Measurements from ENCODE around the gene ERCC4.

The ERCC4 gene

DNA sequence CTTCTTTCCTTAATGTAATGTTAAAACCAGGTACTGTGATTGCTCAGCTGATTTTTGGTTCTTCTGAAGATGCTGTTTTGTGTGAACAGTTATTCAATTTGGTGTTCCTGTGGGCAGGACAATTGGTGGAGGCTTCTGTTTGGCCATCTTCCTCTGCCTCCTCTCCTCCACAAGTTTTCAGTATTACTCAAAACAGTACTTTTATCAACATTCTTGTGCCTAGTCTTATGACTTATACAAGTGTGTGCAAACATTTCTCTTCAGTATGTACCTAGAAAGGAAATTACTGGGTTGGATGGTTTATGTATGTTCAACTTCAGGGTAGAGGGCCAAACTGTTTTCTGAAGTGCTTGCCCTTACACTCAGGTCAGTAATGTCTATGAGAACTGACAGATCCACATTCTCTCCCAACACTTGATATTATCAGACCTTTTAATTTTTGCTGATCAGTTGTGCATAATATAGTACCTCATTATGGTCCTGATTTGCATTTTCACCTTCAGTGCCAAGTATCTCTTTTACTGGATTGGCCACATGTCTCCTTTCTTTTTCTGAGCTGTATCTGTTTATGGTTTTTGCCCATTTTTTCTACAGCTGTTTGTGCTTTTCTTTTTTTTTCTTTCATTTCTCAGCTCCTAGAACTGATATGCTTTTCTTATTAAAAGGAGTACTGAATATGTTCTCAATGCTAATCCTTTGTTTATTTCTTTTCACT lies 50.9 kb downstream of the ERCC4 start:
- H3K4me1 ChIP-seq (ENCODE audit: control insufficient read depth, insufficient read depth, low read length), result no peaks in the 10 kb centered on the region
- POLR2A ChIA-PET, result no interaction called here
- H3K27ac ChIP-seq (ENCODE audit: extremely low read depth, low read depth, low read length), result no peak overlapping the region
- H3K36me3 ChIP-seq (ENCODE audit: control insufficient read depth in 2 of 2, insufficient read depth in 1 of 2, low read length in 2 of 2), result no peaks in the 10 kb centered on the region
- CTCF ChIA-PET, result interaction anchor here (0.6 kb wide), 1 partner anchor 14 kb away, joined by 3 read pairs; no protein-coding TSS in a partner anchor
- no peaks in the 10 kb centered on the region for H3K9me3 ChIP-seq (ENCODE audit: control insufficient read depth, insufficient read depth, low read depth, low read length)
- TF ChIP-seq ZNF112 (tag by site-specific recombination; IDR thresholded peaks at IDR 0.05) (no peak), ZBTB8A (tag by site-specific recombination; IDR thresholded peaks at IDR 0.05) (no peak), ZNF175 (tag by site-specific recombination; IDR thresholded peaks at IDR 0.05) (no peak), ZNF23 (tag by site-specific recombination; IDR thresholded peaks at IDR 0.05; ENCODE audit: borderline replicate concordance) (no peak), KLF1 (tag by site-specific recombination; IDR thresholded peaks at IDR 0.05) (no peak), ZNF16 (tag by site-specific recombination; IDR thresholded peaks at IDR 0.05; ENCODE audit: low read depth) (no peak), ZNF211 (tag by site-specific recombination; IDR thresholded peaks at IDR 0.05; ENCODE audit: low read depth) (no peak), ZFP41 (tag by site-specific recombination; IDR thresholded peaks at IDR 0.05; ENCODE audit: borderline replicate concordance) (no peak), ZNF48 (tag by site-specific recombination; IDR thresholded peaks at IDR 0.05) (no peak), ZNF777 (tag by site-specific recombination; IDR thresholded peaks at IDR 0.05; ENCODE audit: borderline replicate concordance) (no peak), ZNF843 (tag by site-specific recombination; IDR thresholded peaks at IDR 0.05) (no peak), ZNF335 (tag by site-specific recombination; conservative IDR thresholded peaks at IDR 0.05) (no peak), ZNF140 (tag by site-specific recombination; IDR thresholded peaks at IDR 0.05) (no peak), ZNF670 (tag by site-specific recombination; IDR thresholded peaks at IDR 0.05; ENCODE audit: low read depth) (no peak)
- TF ChIP-seq, protein P1, sequence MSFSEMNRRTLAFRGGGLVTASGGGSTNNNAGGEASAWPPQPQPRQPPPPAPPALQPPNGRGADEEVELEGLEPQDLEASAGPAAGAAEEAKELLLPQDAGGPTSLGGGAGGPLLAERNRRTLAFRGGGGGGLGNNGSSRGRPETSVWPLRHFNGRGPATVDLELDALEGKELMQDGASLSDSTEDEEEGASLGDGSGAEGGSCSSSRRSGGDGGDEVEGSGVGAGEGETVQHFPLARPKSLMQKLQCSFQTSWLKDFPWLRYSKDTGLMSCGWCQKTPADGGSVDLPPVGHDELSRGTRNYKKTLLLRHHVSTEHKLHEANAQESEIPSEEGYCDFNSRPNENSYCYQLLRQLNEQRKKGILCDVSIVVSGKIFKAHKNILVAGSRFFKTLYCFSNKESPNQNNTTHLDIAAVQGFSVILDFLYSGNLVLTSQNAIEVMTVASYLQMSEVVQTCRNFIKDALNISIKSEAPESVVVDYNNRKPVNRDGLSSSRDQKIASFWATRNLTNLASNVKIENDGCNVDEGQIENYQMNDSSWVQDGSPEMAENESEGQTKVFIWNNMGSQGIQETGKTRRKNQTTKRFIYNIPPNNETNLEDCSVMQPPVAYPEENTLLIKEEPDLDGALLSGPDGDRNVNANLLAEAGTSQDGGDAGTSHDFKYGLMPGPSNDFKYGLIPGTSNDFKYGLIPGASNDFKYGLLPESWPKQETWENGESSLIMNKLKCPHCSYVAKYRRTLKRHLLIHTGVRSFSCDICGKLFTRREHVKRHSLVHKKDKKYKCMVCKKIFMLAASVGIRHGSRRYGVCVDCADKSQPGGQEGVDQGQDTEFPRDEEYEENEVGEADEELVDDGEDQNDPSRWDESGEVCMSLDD (tag by site-specific recombination; IDR thresholded peaks at IDR 0.05), result no peak
- TF ChIP-seq, protein P2, sequence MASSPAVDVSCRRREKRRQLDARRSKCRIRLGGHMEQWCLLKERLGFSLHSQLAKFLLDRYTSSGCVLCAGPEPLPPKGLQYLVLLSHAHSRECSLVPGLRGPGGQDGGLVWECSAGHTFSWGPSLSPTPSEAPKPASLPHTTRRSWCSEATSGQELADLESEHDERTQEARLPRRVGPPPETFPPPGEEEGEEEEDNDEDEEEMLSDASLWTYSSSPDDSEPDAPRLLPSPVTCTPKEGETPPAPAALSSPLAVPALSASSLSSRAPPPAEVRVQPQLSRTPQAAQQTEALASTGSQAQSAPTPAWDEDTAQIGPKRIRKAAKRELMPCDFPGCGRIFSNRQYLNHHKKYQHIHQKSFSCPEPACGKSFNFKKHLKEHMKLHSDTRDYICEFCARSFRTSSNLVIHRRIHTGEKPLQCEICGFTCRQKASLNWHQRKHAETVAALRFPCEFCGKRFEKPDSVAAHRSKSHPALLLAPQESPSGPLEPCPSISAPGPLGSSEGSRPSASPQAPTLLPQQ (tag by site-specific recombination; IDR thresholded peaks at IDR 0.05), result no peak
- TF ChIP-seq, protein P3, sequence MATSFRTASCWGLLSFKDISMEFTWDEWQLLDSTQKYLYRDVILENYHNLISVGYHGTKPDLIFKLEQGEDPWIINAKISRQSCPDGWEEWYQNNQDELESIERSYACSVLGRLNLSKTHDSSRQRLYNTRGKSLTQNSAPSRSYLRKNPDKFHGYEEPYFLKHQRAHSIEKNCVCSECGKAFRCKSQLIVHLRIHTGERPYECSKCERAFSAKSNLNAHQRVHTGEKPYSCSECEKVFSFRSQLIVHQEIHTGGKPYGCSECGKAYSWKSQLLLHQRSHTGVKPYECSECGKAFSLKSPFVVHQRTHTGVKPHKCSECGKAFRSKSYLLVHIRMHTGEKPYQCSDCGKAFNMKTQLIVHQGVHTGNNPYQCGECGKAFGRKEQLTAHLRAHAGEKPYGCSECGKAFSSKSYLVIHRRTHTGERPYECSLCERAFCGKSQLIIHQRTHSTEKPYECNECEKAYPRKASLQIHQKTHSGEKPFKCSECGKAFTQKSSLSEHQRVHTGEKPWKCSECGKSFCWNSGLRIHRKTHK (tag by site-specific recombination; IDR thresholded peaks at IDR 0.05), result no peak
- TF ChIP-seq, protein P4, sequence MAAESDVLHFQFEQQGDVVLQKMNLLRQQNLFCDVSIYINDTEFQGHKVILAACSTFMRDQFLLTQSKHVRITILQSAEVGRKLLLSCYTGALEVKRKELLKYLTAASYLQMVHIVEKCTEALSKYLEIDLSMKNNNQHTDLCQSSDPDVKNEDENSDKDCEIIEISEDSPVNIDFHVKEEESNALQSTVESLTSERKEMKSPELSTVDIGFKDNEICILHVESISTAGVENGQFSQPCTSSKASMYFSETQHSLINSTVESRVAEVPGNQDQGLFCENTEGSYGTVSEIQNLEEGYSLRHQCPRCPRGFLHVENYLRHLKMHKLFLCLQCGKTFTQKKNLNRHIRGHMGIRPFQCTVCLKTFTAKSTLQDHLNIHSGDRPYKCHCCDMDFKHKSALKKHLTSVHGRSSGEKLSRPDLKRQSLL (tag by site-specific recombination; IDR thresholded peaks at IDR 0.05), result no peak
- no peak overlapping the region for H3K4me3 ChIP-seq (ENCODE audit: low read depth, low read length)
